Mesenteric fat pad (tissue), 1 donor: ENCODE results near the gene HDAC11. TPM values are rescaled to one million over a fixed set of nuclear protein-coding genes. Genes with fewer than 3 reads are reported as not detected.
"Not testable (repeated sequence)": the region's sequence is repeated elsewhere in the genome, so short reads cannot be mapped to it uniquely, and the experiment has no call there.

Experiments used
- DNase-seq: peaks from one replicate; pipeline ENCODE4 v3.0.0-alpha.2; 2020; ENCODE audit warnings: low spot score
- total RNA-seq: library from RNA; stranded (reverse); fragmentation: NEBNext Ultra II Directional; extraction: Animal tissue kit (Norgen Biotek cat#: 25700); gene quantifications from one replicate; pipeline ENCODE4 v1.2.1, GENCODE V29; 2021
- donor health status: DM: yes; HTN: yes; CAD: no.

HDAC11 gene
- total RNA-seq, 1 donor from 2014 or later: 7.9 TPM

DNA sequence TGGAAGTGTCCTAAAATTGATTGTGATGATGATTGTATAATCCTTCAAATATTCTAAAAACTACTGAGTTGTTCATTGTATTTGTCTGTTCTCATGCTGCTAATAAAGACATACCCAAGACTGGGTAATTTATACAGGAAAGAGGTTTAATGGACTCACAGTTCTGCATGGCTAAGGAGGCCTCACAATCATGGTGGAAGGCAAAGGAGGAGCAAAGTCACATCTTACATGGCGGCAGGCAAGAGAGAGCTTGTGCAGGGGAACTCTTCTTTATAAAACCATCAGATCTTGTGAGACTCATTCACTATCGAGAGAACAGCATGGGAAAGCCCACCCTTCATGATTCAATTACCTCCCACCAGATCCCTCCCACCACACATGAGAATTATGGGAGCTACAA is 41.6 kb downstream of the HDAC11 start:
- DNase-seq: not testable (repeated sequence)

GRCh38 chr3:13522236-13522635 is 42.1 kb downstream of the HDAC11 start:
- DNase-seq: no peak

- no peak for DNase-seq
Measured at GRCh38 chr3:13524979-13525669, 45.0 kb downstream of the HDAC11 start.

GRCh38 chr3:13525827-13526625 is 45.9 kb downstream of the HDAC11 start:
- DNase-seq: no peak

GRCh38 chr3:13526626-13526949 is 46.5 kb downstream of the HDAC11 start:
- no peak for DNase-seq

GRCh38 chr3:13528217-13528867 is 48.2 kb downstream of the HDAC11 start:
- no peak for DNase-seq

DNA sequence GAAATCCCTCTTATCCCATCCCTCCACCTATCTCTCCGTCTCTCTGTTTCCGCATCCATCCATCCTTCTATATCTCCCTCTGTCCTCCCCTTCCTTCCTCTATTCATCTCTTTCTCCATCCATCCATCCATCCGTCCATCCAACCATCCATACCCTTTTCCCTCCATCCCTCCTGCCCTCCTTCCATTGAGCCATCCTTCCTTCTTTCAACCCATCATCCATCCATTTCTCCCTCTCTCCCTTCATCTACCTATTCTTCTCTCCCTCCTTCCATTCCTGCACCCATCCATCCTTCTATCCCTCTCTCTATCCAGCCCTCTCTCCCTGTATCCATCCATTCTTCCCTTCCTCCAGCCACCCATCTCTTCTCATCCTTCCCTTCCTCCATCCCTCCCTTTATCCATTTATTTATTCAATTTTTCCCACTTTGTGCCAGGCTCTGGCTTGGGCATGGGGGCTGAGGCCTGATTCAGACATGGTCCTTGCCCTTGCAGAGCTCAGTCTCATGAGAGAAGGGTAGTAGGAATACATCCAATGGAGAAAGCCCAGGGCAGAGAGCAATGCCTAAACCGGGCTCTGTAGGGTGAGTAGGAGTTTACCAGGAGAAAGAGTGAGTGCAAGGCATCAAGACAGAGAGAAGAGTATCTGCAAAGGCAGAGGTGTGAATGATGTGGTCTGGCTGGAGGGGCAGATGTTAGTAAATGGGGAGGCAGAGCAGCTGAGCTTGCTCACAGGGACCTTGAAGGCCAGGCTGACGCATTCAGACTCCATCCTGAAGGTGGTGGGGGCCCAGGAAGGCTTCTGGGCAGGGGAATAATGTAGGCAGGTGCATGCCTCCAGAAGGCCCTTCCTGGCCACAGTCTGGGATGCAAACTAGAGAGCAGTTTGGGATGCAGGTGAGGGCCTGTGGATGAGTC is 49.3 kb downstream of the HDAC11 start:
- no peak for DNase-seq

- no peak for DNase-seq
Measured at GRCh38 chr3:13530241-13531009, 50.3 kb downstream of the HDAC11 start.

DNA sequence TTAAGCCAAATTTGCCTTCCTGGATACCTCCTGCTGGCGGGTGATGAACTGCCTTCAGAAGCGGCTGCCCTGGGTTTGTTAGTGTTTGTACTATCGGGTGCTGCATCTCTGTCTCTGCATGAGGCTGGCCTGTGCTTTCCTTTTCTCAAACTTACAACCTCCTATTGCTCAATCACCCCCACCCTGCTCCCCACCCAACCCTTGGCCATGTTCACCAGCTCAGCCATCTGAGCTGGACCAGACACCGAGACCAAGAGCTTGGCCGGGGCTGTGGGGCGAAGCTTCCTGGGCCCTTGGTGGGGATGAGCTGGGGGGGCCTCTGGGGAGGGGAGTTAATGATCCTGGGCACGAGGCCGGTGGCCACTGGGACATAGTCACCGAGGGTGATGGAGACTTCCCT is 52.0 kb downstream of the HDAC11 start:
- DNase-seq: no peak

GRCh38 chr3:13532631-13533030 is 52.5 kb downstream of the HDAC11 start:
- DNase-seq: no peak

DNA sequence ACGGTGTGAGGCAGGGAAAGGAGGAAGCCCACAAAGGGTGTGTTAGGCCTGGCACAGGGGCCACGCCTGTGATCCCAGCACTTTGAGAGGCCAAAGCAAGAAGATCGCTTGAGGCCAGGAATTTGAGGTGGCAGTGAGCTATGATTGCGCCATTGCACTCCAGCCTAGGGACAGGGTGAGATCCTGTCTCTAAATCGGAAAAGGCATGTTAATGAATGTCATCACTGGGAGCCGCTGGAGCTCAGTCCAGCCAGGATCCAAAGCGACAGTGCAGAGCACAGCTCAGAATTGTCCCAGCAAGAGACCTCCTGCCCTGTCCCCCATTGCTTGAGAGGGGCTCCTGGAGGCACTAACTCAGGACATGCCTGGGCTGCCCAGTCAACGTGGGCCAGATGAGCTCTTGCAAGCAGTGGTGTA is 53.8 kb downstream of the HDAC11 start:
- no peak for DNase-seq

DNA sequence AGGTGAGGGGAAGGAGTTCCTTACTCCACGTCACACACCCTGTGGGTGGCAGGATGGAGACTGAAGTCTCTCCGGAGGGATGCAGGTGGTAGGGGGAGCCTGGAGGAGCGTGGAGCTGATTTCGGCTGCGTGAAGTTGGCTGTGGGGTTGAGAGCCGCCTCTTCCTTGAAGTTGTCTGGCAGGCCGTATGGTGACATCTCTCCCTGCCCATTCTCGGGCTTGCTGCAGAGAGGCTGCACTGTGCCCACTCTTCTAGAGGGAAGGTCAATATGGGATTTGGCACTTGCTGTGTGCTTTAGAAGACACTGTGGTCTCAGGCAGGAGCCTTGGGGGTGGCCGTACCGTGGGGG is 55.4 kb downstream of the HDAC11 start:
- no peak for DNase-seq

GRCh38 chr3:13535905-13536304 is 55.8 kb downstream of the HDAC11 start:
- DNase-seq: no peak

GRCh38 chr3:13536432-13536831 is 56.3 kb downstream of the HDAC11 start:
- no peak for DNase-seq

DNA sequence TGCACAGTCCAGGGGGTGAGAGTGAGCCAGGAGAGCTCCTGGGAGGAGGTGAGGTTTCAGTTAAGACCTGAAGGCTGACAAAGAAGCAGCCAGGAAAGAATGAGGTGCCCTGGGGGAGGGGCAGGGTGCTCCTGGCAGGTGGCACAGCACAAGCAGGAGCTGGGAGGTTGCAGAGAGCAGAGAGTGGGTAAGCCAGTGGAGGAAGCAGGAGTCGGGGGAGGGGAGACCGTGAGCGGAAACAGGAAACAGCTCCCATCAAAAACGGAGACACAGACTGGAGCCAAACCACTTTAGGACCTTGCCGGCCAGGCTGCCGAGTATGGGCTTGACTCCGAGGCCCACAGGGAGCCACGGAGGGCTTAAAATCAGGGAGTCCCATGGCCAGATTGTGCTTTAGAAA is 56.7 kb downstream of the HDAC11 start:
- DNase-seq: no peak

- DNase-seq: no peak
Measured at GRCh38 chr3:13537244-13537908, 57.3 kb downstream of the HDAC11 start.

- no peak for DNase-seq
Measured at GRCh38 chr3:13537909-13538296, 57.8 kb downstream of the HDAC11 start.

DNA sequence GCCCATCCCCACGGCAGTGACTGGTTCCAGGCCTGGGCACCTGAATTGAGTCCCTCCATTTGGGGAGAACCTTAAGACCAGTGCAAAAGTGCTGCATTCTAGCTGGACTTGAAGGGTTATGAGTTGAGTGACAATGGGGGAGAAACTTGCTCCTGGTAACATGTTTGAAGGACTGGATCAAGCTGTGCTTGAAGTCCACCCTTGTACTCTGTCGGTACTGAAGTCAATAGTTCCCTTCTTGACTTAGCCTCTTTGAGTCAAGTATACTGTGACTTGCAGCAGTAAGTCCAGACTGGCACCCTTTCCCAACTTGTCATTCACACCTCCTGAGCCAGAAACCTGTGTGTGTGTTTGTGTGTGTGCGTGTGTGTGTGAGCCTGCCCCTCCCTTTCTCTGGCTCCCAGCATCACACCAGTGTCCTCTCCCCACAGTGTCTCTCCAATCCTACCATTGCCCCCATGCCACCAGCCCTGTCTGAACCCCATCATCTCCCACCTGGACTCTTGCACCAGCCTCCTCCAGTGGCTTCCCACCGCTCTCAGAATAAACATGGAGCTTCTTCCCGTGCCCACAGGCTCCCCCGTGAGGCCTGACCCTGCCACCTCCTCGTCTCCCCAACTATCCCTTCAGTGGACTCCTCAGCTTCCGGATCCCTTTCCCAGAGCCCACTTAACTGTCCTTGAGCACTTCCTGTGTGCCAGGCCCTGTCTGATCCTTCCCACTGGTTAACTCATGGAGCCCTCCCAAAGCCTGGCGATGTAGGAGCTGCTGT is 58.6 kb downstream of the HDAC11 start:
- DNase-seq: no peak

DNA sequence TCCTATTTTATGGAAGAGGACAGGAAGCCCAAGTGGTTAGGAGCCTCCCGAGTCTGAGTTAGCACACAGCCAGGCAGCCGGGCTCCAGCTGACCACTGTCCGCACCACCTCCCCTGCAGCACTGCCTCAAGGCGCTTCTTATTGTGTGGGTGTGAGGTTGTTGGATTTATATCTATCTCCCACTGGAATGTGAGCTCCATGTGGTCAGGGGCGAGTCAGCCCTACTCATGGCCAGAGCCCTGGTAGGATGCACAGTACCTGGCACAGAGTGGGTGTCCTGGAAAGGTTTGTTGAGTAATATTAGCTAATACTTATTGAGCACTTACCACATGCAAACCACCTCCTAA is 59.2 kb downstream of the HDAC11 start:
- no peak for DNase-seq
